22Rv1 (cell line): Measurements from ENCODE around the gene ABCA4.

Experiments
- H3K27ac ChIP-seq: fragments of 450-650 bp; 2 replicates; pipeline ENCODE4 v1.5.1; 2017
- CTCF ChIP-seq: fragments of 450-650 bp; IDR thresholded peaks from 2 replicates; pipeline ENCODE4 v1.5.1; 2017; ENCODE audit warnings: mild to moderate bottlenecking
- ZFX ChIP-seq: fragments of 450-650 bp; IDR thresholded peaks from 2 replicates; pipeline ENCODE4 v1.6.1; 2017; ENCODE audit warnings: antibody characterized with exemption, borderline replicate concordance

ABCA4 gene

DNA sequence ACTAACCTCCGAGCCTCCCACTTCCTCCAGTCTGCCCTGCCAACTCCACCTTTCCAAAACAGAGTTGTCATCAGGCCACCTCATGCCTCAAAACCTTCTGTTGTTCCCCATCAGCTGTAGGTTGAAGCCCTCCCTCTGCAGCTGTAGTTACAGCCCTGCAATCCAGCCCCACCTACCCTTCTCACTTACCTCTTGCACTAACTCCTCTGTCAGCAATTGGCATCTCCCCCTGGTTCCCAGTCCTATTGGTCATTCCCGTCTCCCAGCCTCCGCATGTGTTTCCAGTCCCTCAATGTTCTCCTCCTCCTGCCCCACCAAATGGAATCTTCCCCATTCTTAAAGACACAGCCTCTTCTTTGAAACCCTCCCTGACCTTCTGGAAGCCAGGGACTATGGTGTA is 111.6 kb downstream of the ABCA4 start:
- TF ChIP-seq ZFX (no peak), CTCF (no peak)
- H3K27ac ChIP-seq: no peak overlapping the region

DNA sequence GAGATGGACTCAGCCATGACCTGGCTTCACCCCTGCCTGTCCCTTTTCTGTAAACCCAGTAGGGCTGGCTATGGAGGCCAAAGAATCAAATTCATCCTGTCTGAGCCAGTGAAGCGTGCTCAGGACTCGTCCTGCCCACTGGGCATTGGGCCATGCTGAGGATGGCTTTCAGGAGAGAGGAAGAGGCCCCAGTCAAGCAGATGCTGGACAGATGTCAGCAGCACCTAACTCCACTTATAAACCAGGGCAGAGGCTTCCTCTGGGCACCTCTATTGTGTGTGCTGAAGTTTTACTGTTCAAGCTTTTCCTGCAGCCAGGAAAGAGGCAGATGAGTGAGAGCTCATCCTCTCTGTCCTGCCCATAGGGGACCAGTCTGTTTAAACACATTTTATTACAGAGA is 114.3 kb downstream of the ABCA4 start:
- no peak overlapping the region for H3K27ac ChIP-seq
- TF ChIP-seq ZFX (no peak), CTCF (no peak)

- no peak for TF ChIP-seq ZFX
- TF ChIP-seq CTCF: no peak
- H3K27ac ChIP-seq: no peak overlapping the region
Measured at GRCh38 chr1:94004924-94005323, 116.0 kb downstream of the ABCA4 start.

- no peak overlapping the region for H3K27ac ChIP-seq
- TF ChIP-seq ZFX: no peak
- no peak for TF ChIP-seq CTCF
Measured at GRCh38 chr1:94002046-94002787, 118.7 kb downstream of the ABCA4 start.

- H3K27ac ChIP-seq: no peak overlapping the region
- no peak for TF ChIP-seq ZFX
- TF ChIP-seq CTCF: no peak
Measured at GRCh38 chr1:94001397-94002045, 119.4 kb downstream of the ABCA4 start.

DNA sequence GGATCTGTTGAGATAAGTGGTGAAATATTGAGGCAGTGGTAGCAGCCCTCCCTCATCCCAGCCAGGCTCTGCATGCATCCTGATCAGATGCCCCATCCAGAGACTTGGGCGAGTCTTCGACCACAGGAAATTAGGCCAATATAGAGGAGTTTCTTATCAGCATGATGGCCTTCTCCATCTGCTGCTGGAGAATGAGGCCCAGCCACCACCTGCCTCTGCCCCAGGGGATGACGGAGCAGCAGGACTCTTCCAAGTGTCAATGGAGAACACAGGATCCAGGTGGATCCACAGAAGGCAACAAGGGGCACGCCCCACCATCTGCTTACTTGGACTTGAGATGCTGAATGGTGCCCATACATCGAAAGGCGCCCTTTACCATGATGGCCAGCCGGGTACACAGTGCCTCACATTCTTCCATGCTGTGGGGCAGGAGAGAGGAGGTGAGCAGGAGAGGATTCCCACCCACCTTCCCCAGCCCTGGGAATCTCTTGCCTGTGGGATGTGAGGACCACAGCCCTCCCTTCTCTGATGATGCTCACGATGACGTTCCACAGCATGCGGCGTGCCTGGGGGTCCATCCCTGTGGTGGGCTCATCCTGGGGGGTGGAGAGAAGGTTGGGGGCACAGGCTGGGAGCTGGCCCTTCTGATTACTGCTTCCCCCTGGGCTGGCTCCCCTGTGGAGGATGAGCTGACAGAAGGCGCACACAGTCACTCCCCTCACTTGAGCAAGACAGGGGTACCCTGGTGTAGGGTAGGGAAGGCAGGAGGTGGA is 120.3 kb downstream of the ABCA4 start:
- TF ChIP-seq ZFX (no peak), CTCF (no peak)
- H3K27ac ChIP-seq: no peak overlapping the region
